GM12872 (cell line): ENCODE results near the gene COL23A1.

ENCODE experiments used
- CTCF ChIP-seq: IDR thresholded peaks from 3 replicates; pipeline ENCODE4 v1.5.1; 2011; ENCODE audit warnings: low read depth, mild to moderate bottlenecking, low read length, moderate library complexity; ENCODE audit not compliant: insufficient read depth

Gene COL23A1

GRCh38 chr5:178273665-178274541, 316.3 kb downstream of the COL23A1 start:
- TF ChIP-seq CTCF = no peak

GRCh38 chr5:178273041-178273440, 317.2 kb downstream of the COL23A1 start:
- no peak for TF ChIP-seq CTCF

DNA sequence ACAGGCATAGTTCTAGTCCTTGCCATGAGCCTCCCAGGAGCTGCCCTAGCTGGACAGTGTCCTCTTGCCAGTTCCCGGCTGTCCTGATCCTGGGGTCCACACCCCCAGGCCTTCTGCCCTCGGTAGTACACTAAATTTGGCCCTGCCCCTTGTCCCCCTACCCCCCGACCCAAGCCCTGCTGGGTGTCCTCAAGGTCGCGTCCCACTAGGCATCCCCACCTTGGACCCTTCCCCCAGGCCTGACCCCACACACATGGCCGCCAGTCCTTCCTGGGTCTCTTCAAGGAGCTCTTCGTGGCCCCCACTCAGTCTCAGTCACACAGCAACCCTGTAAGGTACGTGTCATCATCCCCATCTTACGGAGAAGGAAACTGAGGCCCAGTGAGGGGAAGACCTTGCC, 317.6 kb downstream of the COL23A1 start:
- no peak for TF ChIP-seq CTCF

DNA sequence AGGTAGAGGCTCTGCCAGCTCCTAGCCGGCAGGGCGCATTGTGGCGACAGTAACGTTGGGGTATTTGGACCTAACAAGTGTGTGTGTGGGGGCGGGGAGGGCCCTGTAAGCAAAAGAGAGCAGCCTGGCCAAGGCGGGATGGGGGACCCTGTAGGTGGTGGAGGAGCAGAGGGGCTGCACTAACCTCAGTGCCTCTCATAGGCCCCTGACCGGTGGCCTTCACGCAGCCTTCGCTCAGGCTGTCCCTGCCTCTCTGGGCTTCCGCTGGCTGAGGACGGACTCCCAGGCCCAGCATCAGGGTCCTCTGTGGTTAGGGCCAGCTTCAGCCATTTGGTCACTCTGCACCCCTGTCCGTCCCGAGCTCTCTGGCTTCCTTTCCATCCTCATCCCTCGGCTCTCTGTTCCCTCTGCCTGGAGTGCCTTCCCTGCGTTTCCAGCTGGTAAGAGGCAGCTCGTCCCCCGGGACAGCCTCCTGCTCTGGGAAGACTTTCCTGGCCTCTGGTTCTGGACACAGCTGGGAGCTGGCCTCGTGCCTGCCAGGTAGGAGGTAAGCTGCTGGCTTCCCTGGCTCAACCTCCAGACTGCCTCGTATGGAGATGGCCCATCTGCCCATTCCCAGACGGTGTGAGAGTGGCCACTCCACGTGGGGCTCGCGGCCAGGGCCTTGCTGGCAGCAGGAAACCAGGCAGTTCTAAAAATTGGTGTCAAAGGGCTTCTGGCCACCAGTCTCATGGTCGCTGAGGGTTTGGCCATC, 318.3 kb downstream of the COL23A1 start:
- TF ChIP-seq CTCF = no peak

GRCh38 chr5:178271231-178271630, 319.0 kb downstream of the COL23A1 start:
- no peak for TF ChIP-seq CTCF

DNA sequence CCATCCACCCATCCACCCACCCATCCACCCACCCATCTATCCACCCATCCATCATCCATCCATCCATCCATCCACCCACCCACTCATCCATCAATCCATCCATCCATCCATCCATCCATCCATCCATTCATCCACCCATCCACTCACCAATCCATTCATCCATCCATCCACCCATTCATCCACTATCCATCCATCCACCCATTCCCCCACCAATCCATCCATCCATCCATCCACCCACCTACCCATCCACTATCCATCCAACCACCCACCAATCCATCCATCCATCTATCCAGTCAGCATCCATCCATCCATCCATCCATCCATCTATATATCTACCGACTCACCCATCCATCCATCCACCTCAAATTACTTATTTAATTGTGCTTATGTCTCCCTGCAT, 320.7 kb downstream of the COL23A1 start:
- no peak for TF ChIP-seq CTCF

DNA sequence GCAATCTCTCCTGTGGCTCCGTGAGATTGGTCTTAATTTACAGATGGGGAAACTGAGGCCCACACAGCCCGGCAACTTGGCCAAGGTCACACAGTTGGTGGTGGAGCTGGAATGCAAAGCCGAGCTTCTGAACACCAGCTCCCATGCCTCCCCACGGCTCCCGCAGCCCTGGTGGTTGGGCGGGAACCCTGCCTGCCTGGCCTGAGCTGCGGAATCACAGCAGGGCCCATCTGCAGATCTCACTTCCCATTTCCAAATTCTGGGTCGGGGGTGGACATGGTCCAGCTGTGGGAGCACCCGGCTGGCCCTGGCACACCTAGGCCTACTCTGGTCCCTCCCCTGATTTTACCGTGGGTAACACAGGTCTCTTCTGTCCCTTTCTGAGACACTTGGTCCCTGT, 322.3 kb downstream of the COL23A1 start:
- TF ChIP-seq CTCF = no peak
